ENCODE measurements around the gene PFDN1.
"Not testable (repeated sequence)": the region's sequence is repeated elsewhere in the genome, so short reads cannot be mapped to it uniquely, and the experiment has no call there.

The PFDN1 gene

DNA sequence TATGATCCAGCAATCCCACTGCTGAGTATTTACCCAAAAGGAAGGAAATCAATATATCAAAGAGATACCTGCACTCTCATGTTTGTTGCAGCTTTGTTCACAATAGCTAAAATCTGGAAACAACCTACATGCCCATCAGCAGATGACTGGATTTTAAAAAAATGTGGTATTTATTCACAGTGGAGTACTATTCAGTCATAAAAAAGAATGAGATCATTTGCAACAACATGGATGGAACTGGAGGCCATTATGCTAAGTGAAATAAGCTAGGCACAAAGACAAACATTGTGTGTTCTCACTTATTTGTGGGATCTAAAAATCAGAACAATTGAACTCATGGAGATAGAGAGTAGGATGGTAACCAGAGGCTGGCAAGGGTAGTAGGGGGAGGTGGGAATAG is 94.8 kb downstream of the PFDN1 start:
- no peak overlapping the region for H3K27ac ChIP-seq
- TF ChIP-seq CTCF (conservative IDR thresholded peaks at IDR 0.05; ENCODE audit: low read depth) = no peak
- no peak for DNase-seq (ENCODE audit: low spot score)
- POLR2A ChIA-PET (ENCODE audit: low non-redundant PET) = no interaction called here
- CTCF ChIA-PET = interaction anchor here (0.7 kb wide), 1 partner anchor 34 kb away, joined by 3 read pairs; no protein-coding TSS in a partner anchor

GRCh38 chr5:140207250-140207964 is 95.5 kb downstream of the PFDN1 start:
- no peak for DNase-seq (ENCODE audit: low spot score)
- CTCF ChIA-PET = interaction anchor here (0.7 kb wide), 1 partner anchor 19 kb away, joined by 4 read pairs; no protein-coding TSS in a partner anchor
- H3K27ac ChIP-seq = no peak overlapping the region
- POLR2A ChIA-PET (ENCODE audit: low non-redundant PET) = no interaction called here
- TF ChIP-seq CTCF (conservative IDR thresholded peaks at IDR 0.05; ENCODE audit: low read depth) = no peak

DNA sequence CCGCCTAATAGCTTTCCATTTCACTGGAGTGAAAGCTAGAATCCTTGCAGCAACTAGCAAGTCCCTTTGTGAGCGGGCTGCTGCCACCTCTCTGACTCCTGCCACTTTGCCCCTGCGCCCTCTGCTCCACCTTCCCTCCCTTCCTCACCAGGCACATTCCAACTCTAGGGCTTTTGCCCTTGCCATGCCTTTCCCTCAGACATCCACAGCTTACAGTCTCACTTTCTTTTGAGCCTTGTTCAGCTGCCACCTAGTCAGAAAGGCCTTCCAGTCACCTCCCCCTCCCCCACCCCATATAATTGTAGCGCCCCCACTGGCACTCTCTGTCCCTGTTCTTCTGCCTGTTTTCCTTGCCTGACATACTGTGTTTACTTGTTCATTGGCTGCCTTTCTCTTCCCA is 96.9 kb downstream of the PFDN1 start:
- POLR2A ChIA-PET (ENCODE audit: low non-redundant PET) = no interaction called here
- no peak overlapping the region for H3K27ac ChIP-seq
- TF ChIP-seq CTCF (conservative IDR thresholded peaks at IDR 0.05; ENCODE audit: low read depth) = no peak
- DNase-seq (ENCODE audit: low spot score) = no peak
- CTCF ChIA-PET = no interaction called here

GRCh38 chr5:140205216-140205615 is 97.7 kb downstream of the PFDN1 start:
- H3K27ac ChIP-seq = no peak overlapping the region
- ChIA-PET POLR2A (ENCODE audit: low non-redundant PET) (no interaction called here), CTCF (interaction anchor here (0.8 kb wide), 1 partner anchor 141 kb away, joined by 4 read pairs; the partner anchor contains the start of gene HBEGF)
- TF ChIP-seq CTCF (conservative IDR thresholded peaks at IDR 0.05; ENCODE audit: low read depth) = no peak
- DNase-seq (ENCODE audit: low spot score) = no peak

DNA sequence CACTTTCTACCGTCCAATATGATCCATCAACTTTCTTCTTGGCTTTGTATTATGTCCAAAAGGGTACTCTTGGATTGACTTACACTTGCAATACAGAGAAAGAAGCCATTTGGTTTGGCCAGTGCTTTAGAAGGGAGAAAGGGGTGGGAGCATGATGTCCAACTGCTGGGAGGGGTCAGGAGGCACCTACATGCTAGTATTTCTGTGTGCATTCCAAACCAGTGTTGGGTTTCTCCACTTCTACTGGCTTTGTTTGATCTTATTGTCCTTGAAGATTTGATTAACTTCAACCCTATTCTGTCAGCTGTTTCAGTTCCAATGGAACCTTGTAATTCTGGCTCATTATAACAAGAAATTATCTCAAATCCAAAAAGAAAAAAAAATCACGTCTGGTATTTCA is 100.3 kb downstream of the PFDN1 start:
- ChIA-PET CTCF (interaction anchor here (0.6 kb wide), 1 partner anchor 13 kb away, joined by 6 read pairs; no protein-coding TSS in a partner anchor), POLR2A (ENCODE audit: low non-redundant PET) (no interaction called here)
- DNase-seq (ENCODE audit: low spot score) = no peak
- TF ChIP-seq CTCF (conservative IDR thresholded peaks at IDR 0.05; ENCODE audit: low read depth) = no peak
- no peak overlapping the region for H3K27ac ChIP-seq

GRCh38 chr5:140202078-140202477 is 100.8 kb downstream of the PFDN1 start:
- no peak for TF ChIP-seq CTCF (conservative IDR thresholded peaks at IDR 0.05; ENCODE audit: low read depth)
- DNase-seq (ENCODE audit: low spot score) = no peak
- POLR2A ChIA-PET (ENCODE audit: low non-redundant PET) = no interaction called here
- H3K27ac ChIP-seq = no peak overlapping the region
- CTCF ChIA-PET = interaction anchor here (0.6 to 1.3 kb wide), 3 partner anchors 13 to 116 kb away, joined by 4 to 6 read pairs (median 6); no protein-coding TSS in a partner anchor

DNA sequence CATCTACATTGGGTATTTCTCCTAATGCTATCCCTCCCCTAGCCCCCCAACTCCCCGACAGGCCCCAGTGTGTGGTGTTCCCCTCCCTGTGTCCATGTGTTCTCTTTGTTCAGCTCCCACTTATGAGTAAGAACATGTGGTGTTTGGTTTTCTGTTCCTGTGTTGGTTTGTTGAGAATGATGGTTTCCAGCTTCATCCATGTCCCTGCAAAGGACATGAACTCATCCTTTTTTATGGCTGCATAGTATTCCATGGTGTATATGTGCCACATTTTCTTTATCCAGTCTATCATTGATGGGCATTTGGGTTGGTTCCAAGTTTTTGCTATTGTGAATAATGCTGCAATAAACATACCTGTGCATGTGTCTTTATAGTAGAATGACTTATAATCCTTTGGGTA is 104.0 kb downstream of the PFDN1 start:
- POLR2A ChIA-PET (ENCODE audit: low non-redundant PET); CTCF ChIA-PET; DNase-seq (ENCODE audit: low spot score); H3K27ac ChIP-seq: not testable (repeated sequence)
